Left lung (tissue), 10 donors: ENCODE data around the gene TLR7. TPM values are rescaled to one million over a fixed set of nuclear protein-coding genes. Genes with fewer than 3 reads are reported as not detected.

Experiments
- ATAC-seq: fragments of 200-7000 bp; cut with Tn5 transposase; one replicate; pipeline ENCODE4 v1.9.1; 2020; ENCODE audit warnings: moderate library complexity
- DNase-seq, 4 donors: peaks; one replicate each; pipeline ENCODE4 v3.0.0-alpha.2; 2013 to 2020
- H3K27ac ChIP-seq, 2 donors: fragments of 200-600 bp; sonication (generic) in 1 of 2; one replicate each; pipeline versions ENCODE4 v1.5.0 to v1.8.0; 2020 to 2021
- H3K27me3 ChIP-seq, 2 donors: fragments of 200-600 bp; sonication (generic) in 1 of 2; one replicate each; pipeline versions ENCODE4 v1.5.0 to v1.8.0; 2020 to 2021
- H3K36me3 ChIP-seq, 2 donors: fragments of 200-600 bp; sonication (generic) in 1 of 2; one replicate each; pipeline versions ENCODE4 v1.5.0 to v1.8.0; 2020 to 2021
- H3K4me1 ChIP-seq, 2 donors: fragments of 200-600 bp; one replicate each; pipeline ENCODE4 v1.8.0; 2021
- H3K4me3 ChIP-seq, 2 donors: fragments of 200-600 bp; sonication (generic) in 1 of 2; one replicate each; pipeline versions ENCODE4 v1.5.0 to v1.8.0; 2020 to 2021; ENCODE audit warnings: mild to moderate bottlenecking in 1 of 2
- H3K9me3 ChIP-seq, 2 donors: fragments of 200-600 bp; sonication (generic) in 1 of 2; one replicate each; pipeline versions ENCODE4 v1.5.0 to v1.8.0; 2020 to 2021
- CTCF ChIP-seq, 2 donors: fragments of 200-600 bp; sonication (generic) in 1 of 2; IDR thresholded peaks; one replicate each; pipeline versions ENCODE4 v1.5.0 to v1.8.0; 2021; ENCODE audit warnings: antibody characterized with exemption in 2 of 2
- intact Hi-C, 2 donors: fragments of 100-400 bp; cut with DNase I; formaldehyde crosslinking; loops; one replicate each; pipeline versions ENCODE4 v1.11.2 to v1.14.2; 2022
- polyA plus RNA-seq, 6 donors: library from polyadenylated mRNA; unstranded; fragments of 120-200 nt; gene quantifications; one replicate each; pipeline ENCODE4 v1.2.1, GENCODE V29; 2013; ENCODE audit not compliant: insufficient read length in 6 of 6
- total RNA-seq, 2 donors: library from RNA; stranded (reverse); fragmentation: NEBNext Ultra II Directional; extraction: Animal tissue kit (Norgen Biotek cat#: 25700); gene quantifications; one replicate each; pipeline ENCODE4 v1.2.1, GENCODE V29; 2021
- donor health status: DM: no; HTN: yes; CAD: no.
- donor health status: DM: no; HTN: no; CAD: no.

Gene TLR7
- total and polyA plus RNA-seq, 8 donors, result 0.84 to 3.4 (median 1.3) TPM

- no peaks in the 10 kb centered on the region for H3K9me3 ChIP-seq
- H3K36me3 ChIP-seq, result no peaks in the 10 kb centered on the region
- H3K27ac ChIP-seq, result peak overlapping the region in 1 of 2 donors; percentile 70
- H3K4me1 ChIP-seq, result peaks cover 0 to 3% of the 10 kb centered on the region in 2 donors
- no peak for ATAC-seq
- TF ChIP-seq CTCF (IDR thresholded peaks at IDR 0.05), result no peak
- no peaks in the 10 kb centered on the region for H3K27me3 ChIP-seq
- intact Hi-C loops, result no loop called here
- DNase-seq, result no peak
- peak overlapping the region in 1 of 2 donors; percentile 41 for H3K4me3 ChIP-seq
Measured at GRCh38 chrX:12910423-12911121, 43.7 kb downstream of the TLR7 start.

- DNase-seq (no peak), ATAC-seq (no peak)
- H3K9me3 ChIP-seq, result no peaks in the 10 kb centered on the region
- H3K27ac ChIP-seq, result peak overlapping the region in 1 of 2 donors; percentile 70
- intact Hi-C loops, result no loop called here
- no peaks in the 10 kb centered on the region for H3K36me3 ChIP-seq
- H3K4me1 ChIP-seq, result no peaks in the 10 kb centered on the region
- no peaks in the 10 kb centered on the region for H3K27me3 ChIP-seq
- no peak overlapping the region for H3K4me3 ChIP-seq
- TF ChIP-seq CTCF (IDR thresholded peaks at IDR 0.05), result no peak
Measured at GRCh38 chrX:12911122-12911470, 44.2 kb downstream of the TLR7 start.

GRCh38 chrX:12912791-12913482 lies 46.1 kb downstream of the TLR7 start:
- Histone ChIP-seq H3K4me1 (no peaks in the 10 kb centered on the region), H3K36me3 (no peaks in the 10 kb centered on the region), H3K27me3 (no peaks in the 10 kb centered on the region), H3K9me3 (no peaks in the 10 kb centered on the region), H3K4me3 (no peak overlapping the region), H3K27ac (no peak overlapping the region)
- ATAC-seq (no peak), DNase-seq (no peak)
- intact Hi-C loops, result no loop called here
- TF ChIP-seq CTCF (IDR thresholded peaks at IDR 0.05), result no peak

GRCh38 chrX:12917753-12918152 lies 50.9 kb downstream of the TLR7 start:
- Histone ChIP-seq H3K36me3 (no peaks in the 10 kb centered on the region), H3K4me1 (no peaks in the 10 kb centered on the region), H3K27me3 (no peaks in the 10 kb centered on the region), H3K27ac (no peak overlapping the region), H3K9me3 (no peaks in the 10 kb centered on the region), H3K4me3 (no peak overlapping the region)
- peak; percentile 59 for ATAC-seq
- TF ChIP-seq CTCF (IDR thresholded peaks at IDR 0.05), result no peak
- intact Hi-C loops, result no loop called here
- DNase-seq, result no peak

GRCh38 chrX:12919051-12919450 lies 52.2 kb downstream of the TLR7 start:
- intact Hi-C loops, result no loop called here
- no peak for ATAC-seq

More at GRCh38 chrX:12919051-12919450, 52.2 kb downstream of the TLR7 start:
- no peaks in the 10 kb centered on the region for H3K9me3 ChIP-seq
- H3K27ac ChIP-seq, result no peak overlapping the region
- no peaks in the 10 kb centered on the region for H3K36me3 ChIP-seq
- no peaks in the 10 kb centered on the region for H3K4me1 ChIP-seq
- TF ChIP-seq CTCF (IDR thresholded peaks at IDR 0.05), result no peak
- H3K27me3 ChIP-seq, result no peaks in the 10 kb centered on the region
- no peak overlapping the region for H3K4me3 ChIP-seq
- no peak for DNase-seq
